GM21515 (cell line): Measurements from ENCODE around the gene SIDT2.

Experiments
- ATAC-seq: cut with Tn5 transposase; IDR thresholded peaks from one replicate; pipeline ENCODE4 v1.9.1; 2021; ENCODE audit not compliant: unreplicated experiment

The SIDT2 gene

DNA sequence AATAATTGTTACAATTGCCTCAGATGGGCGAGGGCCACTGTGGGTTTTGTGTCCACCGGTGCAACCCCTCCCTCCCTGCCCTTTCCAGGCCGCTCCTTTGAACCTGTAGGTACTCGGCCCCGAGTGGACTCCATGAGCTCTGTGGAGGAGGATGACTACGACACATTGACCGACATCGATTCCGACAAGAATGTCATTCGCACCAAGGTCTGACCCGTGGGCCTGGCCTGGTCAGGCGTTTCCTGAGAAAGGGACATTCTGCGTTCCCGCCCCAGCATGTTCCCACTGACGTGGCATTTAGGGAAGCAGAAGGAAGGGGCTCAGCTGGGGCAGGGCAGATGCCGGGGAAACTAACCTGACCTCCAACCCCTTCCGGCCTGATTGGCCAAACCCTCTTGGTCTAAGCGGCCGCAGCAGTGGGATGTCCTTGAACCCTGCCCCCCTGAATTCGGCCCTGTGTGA, 10.1 kb downstream of the SIDT2 start:
- ATAC-seq = no peak

DNA sequence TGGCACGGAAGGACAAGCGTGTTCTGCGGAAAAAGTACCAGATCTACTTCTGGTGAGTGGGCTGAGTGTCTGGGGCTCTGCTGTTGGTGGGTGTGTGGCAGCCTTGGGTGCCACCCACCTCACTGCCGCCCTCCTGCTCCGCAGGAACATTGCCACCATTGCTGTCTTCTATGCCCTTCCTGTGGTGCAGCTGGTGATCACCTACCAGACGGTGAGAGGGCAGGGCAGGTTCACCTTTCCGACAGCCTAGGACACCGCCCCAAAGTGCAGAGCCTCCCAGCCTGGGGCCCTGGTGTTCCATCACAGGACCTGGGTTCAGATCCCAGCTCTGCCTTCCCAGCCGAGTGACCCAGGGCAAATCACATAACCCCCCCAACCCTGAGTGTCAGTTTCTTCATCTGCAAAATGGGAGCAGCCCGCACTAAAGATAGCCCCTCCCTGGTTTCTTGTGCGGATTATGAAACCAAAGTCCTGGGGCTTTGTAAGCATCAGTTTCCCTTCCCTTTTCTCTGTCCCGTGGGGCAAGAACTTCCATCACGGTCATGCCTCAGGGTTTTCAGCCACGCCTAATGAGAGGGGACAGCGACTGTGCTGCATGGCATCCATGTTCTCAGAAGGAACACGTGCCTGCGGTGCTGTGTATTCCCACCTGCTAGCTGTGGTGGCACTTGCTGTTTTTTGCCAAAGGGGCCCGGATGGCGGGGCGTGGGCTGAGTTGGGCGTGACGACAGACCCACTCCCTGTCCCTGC, 10.8 kb downstream of the SIDT2 start:
- ATAC-seq = peak; percentile 51

DNA sequence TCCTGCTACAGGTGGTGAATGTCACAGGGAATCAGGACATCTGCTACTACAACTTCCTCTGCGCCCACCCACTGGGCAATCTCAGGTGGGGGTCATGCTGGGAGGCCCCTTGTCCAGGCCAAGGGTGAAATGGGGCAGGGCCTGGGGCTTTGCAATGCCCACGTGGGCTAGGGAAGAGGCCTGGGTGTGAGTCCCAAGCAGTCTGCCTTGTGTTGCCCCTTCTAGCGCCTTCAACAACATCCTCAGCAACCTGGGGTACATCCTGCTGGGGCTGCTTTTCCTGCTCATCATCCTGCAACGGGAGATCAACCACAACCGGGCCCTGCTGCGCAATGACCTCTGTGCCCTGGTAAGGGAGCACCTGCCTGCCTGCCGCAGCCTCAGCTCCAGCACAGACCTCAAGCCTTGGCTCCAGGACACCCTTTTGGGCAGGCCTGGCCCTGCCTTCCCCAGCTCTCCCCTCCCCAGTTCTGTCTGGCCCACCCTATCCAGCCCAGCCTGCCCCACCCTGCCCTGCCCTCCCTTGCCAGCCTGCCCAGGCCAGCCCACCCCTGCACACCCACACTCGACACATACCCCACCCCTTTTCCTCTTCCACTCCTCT, 11.5 kb downstream of the SIDT2 start:
- ATAC-seq = no peak

DNA sequence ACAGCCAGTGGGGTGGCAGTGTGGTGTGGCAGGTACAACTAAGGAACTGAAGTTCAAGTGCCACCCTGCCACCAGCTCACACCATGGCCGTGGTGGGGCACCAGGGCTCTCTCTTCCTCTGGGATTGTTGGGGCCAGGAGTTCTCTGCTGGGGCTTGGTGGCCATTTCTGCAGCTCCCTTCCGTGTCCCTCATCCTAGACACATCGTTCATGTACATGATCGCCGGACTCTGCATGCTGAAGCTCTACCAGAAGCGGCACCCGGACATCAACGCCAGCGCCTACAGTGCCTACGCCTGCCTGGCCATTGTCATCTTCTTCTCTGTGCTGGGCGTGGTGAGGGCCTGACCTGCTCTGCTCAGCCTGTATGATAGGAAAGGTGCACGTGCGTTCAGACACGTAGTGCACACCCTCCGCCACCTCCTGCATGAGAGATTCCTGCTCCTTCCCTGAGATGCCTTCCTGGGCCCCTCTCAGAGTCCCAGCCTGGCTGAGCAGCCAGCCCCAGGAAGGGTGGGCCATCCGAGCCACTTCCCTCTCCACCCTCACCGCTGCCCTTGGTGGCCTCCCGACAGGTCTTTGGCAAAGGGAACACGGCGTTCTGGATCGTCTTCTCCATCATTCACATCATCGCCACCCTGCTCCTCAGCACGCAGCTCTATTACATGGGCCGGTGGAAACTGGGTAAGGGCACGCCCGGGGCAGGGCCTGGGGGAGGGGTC, 13.3 kb downstream of the SIDT2 start:
- ATAC-seq = no peak

DNA sequence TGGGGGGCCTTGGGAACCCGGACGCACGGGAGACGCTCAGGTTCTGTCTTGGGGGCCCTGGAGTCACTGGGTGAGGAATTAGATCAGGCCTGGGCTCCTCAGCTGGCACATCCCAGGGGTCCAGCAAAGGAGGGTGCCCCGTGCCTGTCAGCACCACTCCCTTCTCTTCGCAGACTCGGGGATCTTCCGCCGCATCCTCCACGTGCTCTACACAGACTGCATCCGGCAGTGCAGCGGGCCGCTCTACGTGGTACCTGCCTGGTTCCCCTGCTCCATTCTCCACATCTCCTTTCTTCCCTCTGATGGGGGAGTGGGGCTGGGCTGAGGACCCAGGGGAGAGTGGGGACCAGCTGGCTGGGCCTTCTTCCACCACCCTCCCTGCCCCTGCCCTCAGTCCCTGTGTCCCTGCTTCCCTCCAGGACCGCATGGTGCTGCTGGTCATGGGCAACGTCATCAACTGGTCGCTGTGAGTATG, 13.9 kb downstream of the SIDT2 start:
- no peak for ATAC-seq

DNA sequence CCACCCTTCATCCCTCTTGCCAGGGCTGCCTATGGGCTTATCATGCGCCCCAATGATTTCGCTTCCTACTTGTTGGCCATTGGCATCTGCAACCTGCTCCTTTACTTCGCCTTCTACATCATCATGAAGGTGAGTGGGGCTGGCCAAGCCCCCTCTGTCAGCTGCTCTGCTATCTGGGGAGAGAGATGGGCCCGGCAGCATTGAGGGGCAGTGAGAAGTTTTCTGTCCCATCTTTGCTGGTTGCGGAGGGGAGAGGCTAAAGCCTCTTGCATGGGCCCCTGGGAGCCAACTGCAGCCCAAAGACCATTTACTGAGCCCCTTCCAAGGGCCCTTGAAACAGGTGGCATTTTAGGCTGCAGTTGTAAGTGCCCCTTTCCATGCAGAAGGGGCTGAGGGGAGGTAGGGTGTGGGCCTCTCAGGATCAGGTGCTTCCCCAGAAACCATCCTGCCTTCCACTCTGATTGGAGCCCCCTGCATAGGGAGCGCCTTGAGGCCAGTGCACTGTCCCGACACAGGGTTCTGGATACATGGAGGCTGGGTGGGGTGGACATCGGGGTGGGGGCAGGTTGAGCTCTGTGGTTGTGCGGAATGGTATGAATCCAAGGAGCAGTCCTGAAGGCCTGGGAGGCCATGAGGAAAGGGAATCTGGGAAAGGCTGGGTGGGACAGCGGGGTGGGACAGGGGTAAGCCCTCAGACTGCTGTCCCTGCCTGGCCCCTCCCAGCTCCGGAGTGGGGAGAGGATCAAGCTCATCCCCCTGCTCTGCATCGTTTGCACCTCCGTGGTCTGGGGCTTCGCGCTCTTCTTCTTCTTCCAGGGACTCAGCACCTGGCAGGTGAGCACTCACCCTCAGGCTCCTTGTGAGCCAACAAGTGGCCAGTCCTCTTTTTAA, 14.8 kb downstream of the SIDT2 start:
- no peak for ATAC-seq

DNA sequence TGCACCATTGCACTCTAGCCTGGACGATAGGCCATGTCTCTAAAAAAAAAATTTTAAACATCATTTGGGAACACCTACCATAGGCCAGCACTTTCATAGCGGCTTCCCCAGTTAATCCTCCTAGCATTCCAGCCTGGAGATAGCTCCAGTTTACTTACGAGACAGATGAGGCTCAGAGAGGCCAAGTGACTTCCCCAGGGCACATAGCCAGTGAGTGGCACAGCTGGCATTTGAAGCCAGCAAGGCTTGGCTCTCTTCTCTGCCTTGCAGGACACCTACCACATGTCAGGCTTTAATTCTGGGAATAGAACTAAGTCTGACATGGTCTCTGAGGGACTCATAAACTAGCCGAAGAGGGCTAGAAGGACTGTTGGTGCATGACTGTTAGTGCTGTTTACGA, 15.7 kb downstream of the SIDT2 start:
- ATAC-seq = no peak

DNA sequence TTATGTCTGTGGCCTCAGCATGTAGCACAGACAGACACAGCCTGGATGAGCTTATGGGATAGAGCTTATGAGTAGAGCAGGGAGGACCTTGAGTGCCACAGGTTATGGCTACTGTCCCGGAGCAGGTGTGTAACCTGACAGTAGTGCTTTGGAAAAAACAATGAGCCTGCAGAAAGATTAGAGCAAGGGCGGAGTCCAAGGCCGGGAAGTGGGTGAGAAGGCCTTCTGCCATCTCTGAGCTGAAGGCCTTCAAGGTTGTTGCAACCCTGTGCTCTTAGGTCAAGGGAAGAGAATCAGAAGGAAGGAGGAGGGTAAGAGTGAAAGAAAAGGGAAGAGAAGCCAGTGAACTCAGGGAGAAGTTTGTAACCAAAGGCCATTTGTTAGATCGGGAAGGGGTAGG, 16.7 kb downstream of the SIDT2 start:
- no peak for ATAC-seq

DNA sequence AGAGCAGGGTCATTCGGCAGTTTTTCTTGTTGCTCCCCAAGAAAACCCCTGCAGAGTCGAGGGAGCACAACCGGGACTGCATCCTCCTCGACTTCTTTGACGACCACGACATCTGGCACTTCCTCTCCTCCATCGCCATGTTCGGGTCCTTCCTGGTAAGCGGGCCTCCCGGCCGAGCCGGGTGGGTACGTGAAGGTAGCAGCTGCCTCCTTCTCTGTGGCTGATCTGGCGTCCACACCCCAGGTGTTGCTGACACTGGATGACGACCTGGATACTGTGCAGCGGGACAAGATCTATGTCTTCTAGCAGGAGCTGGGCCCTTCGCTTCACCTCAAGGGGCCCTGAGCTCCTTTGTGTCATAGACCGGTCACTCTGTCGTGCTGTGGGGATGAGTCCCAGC, 17.2 kb downstream of the SIDT2 start:
- ATAC-seq = no peak

DNA sequence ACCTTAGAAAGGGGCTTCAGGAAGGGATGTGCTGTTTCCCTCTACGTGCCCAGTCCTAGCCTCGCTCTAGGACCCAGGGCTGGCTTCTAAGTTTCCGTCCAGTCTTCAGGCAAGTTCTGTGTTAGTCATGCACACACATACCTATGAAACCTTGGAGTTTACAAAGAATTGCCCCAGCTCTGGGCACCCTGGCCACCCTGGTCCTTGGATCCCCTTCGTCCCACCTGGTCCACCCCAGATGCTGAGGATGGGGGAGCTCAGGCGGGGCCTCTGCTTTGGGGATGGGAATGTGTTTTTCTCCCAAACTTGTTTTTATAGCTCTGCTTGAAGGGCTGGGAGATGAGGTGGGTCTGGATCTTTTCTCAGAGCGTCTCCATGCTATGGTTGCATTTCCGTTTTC, 18.5 kb downstream of the SIDT2 start:
- ATAC-seq = no peak

DNA sequence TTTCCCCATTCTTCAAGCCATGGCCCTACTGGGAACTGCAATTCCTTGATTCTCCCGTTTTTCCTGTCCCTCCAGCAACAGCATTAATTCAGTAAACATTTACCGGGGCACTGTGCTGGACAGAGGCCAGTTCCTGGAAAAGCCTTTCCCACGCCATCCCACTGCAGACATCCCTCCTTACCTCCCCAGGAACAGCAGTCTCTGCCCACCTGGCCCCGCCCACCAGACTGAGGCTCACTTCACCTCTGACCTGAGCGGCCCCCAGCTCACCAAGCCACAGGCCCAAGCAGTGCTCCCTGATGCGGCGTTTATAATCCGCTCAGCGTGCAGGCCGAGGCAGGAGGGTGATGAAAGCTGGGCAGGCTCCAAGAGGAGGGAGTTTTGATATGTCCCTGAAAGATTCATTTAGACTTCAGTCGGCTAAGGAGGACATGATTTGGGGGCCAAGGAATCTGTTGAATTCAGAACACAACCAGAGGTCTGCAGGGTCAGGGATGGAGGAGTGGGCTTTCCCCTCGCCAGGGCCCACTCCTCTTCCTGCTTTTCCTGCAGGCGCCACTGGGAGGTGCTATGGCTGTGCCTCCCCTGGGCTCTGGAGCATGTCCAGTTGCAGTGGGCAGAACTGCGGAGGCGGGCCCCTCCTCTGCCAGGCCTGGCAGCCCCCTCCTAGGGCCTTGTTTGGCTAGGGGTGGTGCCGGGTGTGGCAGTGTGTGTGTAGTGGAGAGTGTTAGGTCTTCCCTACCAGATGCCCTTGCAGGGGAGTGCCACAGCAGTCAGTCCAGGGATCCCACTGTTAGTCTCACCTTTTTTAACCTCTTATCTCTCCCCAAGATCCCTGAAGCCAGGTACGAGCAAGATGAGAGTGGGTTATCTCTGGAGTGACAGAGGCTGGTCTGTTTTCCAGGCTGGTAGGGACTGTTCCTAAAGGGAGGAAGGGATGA, 19.2 kb downstream of the SIDT2 start:
- no peak for ATAC-seq

DNA sequence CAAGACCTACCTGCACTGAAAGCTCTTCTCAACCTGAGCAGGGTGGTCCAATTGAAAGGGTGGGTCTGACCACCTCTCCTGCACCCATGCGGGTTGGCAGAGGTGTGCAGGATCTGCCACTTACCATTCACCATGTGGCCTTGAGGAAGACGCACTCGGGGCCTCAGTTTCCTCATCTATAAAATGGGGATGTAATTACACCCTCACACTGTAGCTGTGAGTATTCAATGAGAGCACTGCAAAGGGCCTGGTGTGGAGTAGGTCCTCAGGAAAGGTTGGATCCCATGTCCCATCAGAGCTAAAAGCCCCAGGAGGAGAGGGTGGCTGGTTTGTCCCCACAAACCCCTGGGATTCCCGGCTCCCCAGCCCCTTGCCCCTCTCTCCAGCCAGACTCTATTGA, 20.1 kb downstream of the SIDT2 start:
- no peak for ATAC-seq

DNA sequence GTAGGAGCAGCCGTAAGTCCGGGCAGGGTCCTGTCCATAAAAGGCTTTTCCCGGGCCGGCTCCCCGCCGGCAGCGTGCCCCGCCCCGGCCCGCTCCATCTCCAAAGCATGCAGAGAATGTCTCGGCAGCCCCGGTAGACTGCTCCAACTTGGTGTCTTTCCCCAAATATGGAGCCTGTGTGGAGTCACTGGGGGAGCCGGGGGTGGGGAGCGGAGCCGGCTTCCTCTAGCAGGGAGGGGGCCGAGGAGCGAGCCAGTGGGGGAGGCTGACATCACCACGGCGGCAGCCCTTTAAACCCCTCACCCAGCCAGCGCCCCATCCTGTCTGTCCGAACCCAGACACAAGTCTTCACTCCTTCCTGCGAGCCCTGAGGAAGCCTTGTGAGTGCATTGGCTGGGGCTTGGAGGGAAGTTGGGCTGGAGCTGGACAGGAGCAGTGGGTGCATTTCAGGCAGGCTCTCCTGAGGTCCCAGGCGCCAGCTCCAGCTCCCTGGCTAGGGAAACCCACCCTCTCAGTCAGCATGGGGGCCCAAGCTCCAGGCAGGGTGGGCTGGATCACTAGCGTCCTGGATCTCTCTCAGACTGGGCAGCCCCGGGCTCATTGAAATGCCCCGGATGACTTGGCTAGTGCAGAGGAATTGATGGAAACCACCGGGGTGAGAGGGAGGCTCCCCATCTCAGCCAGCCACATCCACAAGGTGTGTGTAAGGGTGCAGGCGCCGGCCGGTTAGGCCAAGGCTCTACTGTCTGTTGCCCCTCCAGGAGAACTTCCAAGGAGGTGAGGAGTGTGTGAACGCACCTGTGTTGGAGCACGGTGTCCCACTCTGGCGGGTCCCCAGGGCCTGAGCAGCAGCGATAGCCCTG, 20.7 kb downstream of the SIDT2 start, which contains the start of gene TAGLN:
TSS of gene TAGLN (plus strand) at position 318 of the 863 bp plus-strand sequence. CDS start 3,644 bp downstream, outside the sequence.
- ATAC-seq = no peak

DNA sequence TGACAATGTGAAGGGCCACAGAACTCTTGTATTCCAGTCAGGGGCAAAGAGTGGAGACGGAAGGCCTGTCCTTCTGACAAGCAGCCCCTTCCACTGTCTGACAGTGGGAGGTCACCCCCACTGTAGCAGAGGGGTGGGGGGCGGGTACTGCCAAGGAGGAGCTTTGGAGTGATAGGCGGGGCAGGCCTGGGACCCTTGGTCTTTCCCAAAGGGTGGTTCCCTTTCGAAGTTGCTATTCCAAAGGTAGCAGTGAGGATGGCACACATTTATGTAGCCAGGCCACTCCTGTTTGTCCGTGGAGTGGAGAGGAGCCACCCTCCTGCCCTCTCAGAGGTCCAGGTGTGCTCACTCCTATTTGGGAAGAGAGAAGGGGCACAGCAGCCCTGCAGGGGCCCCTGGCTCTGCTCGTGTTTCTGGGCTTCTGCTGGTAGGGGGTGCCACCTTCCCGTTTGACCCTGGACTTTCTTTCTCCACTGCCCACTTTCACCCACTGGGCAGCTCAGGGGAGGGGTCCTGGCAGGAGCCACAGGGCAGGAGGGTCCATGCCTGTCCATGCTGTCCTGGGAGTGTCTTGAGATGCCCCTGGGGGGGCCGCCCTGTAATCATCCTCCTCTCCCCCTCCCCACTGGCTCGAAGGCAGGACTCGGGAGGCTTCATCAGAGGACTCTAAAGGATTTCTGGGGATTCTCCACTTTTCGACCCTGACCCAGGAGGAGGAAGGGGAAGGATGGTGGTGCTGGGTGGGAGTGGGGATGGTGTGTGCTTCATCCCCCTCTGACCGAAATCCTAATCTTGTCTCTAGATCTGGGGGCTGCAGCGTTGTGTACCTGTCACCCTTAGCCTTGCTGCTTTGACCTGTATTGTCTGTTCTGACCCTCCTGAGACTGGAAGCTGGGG, 21.6 kb downstream of the SIDT2 start:
- no peak for ATAC-seq

DNA sequence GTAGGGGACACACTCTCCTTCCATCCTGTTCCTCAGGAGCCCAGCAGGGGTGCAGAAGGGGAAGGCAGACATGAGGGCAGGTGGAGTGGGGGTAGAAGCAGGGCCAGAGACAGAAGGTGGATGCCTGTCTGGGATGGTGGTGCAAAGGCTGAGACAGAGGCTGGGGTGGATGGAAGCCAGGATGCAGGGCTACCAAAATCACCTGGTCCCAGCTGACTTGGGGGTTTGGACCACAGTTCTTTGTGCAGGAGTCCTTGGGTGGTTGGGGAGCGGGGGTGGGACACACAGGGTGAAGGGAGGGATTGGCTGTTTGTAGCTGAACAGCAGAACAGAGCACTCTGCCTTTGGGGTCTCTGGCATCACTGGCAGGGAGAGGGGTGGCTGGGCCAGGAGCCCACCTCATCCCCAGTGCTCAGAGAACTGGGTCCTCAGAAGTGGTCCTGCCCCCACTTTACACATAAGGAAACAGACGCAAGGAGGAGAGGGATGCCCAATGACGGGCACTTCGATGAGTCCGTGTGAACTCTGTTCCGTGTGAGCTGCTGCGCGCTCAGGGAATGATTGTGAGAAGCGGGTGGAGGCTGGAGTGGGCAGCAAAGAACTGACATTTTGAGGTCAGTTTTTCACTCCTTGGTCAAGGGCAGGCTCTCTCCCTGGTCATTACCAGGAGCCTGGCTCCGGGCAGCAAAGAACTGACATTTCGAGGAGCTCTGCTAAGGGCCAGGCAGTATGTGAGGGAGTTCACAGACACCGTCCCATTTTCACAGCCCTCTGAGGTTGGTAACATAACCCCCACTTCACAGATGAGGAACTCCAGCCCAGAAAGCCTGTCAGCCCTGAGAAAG, 22.5 kb downstream of the SIDT2 start:
- ATAC-seq = no peak

DNA sequence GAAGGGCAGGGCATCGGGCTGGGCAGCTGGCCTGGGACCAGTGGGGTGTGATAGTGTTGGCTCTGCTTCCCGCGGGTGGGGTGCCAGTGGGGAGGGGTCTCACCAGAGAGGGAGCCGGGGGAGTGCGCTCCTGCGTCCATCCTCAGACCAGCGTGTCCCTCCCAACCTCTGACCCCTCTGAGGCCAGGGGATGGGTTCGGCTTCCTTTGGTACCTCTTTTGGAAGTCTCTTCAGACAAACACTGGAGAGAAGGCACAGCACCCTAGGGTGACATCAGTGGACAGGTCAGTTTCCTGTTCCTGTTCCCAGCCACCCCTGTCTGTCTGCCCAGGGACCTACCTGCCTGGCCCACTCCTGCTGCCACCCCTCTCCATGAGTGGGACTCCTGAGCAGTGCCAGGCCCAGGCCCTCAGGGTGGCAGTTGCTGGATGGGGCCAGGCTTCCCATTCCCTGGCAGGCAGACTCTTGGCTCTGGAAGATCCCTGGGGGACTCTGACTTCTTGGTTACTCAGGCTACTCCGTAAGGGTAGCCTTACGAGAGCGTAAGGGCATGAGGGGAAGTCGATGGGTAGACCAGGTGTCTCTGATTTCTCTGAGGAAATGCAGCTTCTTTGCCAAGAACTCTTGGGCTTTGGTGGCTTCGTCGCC, 23.2 kb downstream of the SIDT2 start:
- ATAC-seq = no peak
